CD4-positive, alpha-beta T cell treated with Interleukin-21 for 1 hour (primary cell): ENCODE results near the gene HSD17B11.
"Not testable (repeated sequence)": the region's sequence is repeated elsewhere in the genome, so short reads cannot be mapped to it uniquely, and the experiment has no call there.

Experiments used
- DNase-seq: peaks from one replicate; pipeline ENCODE4 v3.0.0-alpha.2; 2020

Gene HSD17B11

GRCh38 chr4:87354168-87355102 lies 36.6 kb downstream of the HSD17B11 start:
- DNase-seq, result no peak

GRCh38 chr4:87353592-87353991 lies 37.4 kb downstream of the HSD17B11 start:
- peak; percentile 32 for DNase-seq

GRCh38 chr4:87345139-87345538 lies 45.8 kb downstream of the HSD17B11 start:
- DNase-seq, result no peak

- no peak for DNase-seq
Observed at GRCh38 chr4:87342872-87343271, 48.1 kb downstream of the HSD17B11 start.

- not testable (repeated sequence) for DNase-seq
Observed at GRCh38 chr4:87341954-87342635, 48.9 kb downstream of the HSD17B11 start.

- DNase-seq, result no peak
Observed at GRCh38 chr4:87339440-87339839, 51.5 kb downstream of the HSD17B11 start.

- no peak for DNase-seq
Observed at GRCh38 chr4:87337361-87337760, 53.6 kb downstream of the HSD17B11 start.

GRCh38 chr4:87333267-87333666 lies 57.7 kb downstream of the HSD17B11 start:
- DNase-seq, result no peak

GRCh38 chr4:87330761-87331160 lies 60.2 kb downstream of the HSD17B11 start:
- no peak for DNase-seq

GRCh38 chr4:87327136-87327535 lies 63.9 kb downstream of the HSD17B11 start:
- DNase-seq, result no peak

- no peak for DNase-seq
Observed at GRCh38 chr4:87326460-87326859, 64.5 kb downstream of the HSD17B11 start.

- no peak for DNase-seq
Observed at GRCh38 chr4:87322754-87323153, 68.2 kb downstream of the HSD17B11 start, which contains the start of gene HSD17B13. TSS of gene HSD17B13 (minus strand) at chr4:87322882. CDS start at chr4:87322841, 41 bp downstream.

GRCh38 chr4:87321888-87322287 lies 69.1 kb downstream of the HSD17B11 start:
- no peak for DNase-seq

GRCh38 chr4:87317527-87317926 lies 73.5 kb downstream of the HSD17B11 start:
- no peak for DNase-seq

- DNase-seq, result no peak
Observed at GRCh38 chr4:87316961-87317360, 74.0 kb downstream of the HSD17B11 start.

- DNase-seq, result not testable (repeated sequence)
Observed at GRCh38 chr4:87315000-87315399, 76.0 kb downstream of the HSD17B11 start.

- DNase-seq, result no peak
Observed at GRCh38 chr4:87313756-87314155, 77.2 kb downstream of the HSD17B11 start.

- no peak for DNase-seq
Observed at GRCh38 chr4:87311684-87312083, 79.3 kb downstream of the HSD17B11 start.

GRCh38 chr4:87310691-87311335 lies 80.2 kb downstream of the HSD17B11 start:
- no peak for DNase-seq

GRCh38 chr4:87309625-87310024 lies 81.4 kb downstream of the HSD17B11 start:
- no peak for DNase-seq

- DNase-seq, result no peak
Observed at GRCh38 chr4:87306056-87306455, 84.9 kb downstream of the HSD17B11 start.

- DNase-seq, result no peak
Observed at GRCh38 chr4:87305562-87305961, 85.4 kb downstream of the HSD17B11 start.

GRCh38 chr4:87304745-87305432 lies 86.1 kb downstream of the HSD17B11 start:
- DNase-seq, result no peak
